HEK293 (cell line): Measurements from ENCODE around the gene ARHGAP4.

ENCODE experiments used
- BCL11B ChIP-seq: fragments of 450-650 bp; formaldehyde crosslinking; IDR thresholded peaks from 2 replicates; pipeline ENCODE4 v1.5.1; 2016; ENCODE audit warnings: low read depth, missing biosample characterization, missing genetic modification characterization
- GLI2 ChIP-seq: fragments of 450-650 bp; formaldehyde crosslinking; IDR thresholded peaks from 2 replicates; pipeline ENCODE4; 2017; ENCODE audit warnings: missing biosample characterization, missing genetic modification characterization, low read depth, borderline replicate concordance
- GLIS1 ChIP-seq: fragments of 450-650 bp; formaldehyde crosslinking; IDR thresholded peaks from 2 replicates; pipeline ENCODE4 v1.5.1; 2016; ENCODE audit warnings: missing biosample characterization, missing genetic modification characterization
- GLIS2 ChIP-seq: fragments of 450-650 bp; formaldehyde crosslinking; IDR thresholded peaks from 2 replicates; pipeline ENCODE4 v1.5.1; 2016; ENCODE audit warnings: missing biosample characterization, missing genetic modification characterization
- HOXC10 ChIP-seq: sonication (generic); formaldehyde crosslinking; IDR thresholded peaks from 2 replicates; pipeline ENCODE4 v1.8.1; 2023; ENCODE audit warnings: mild to moderate bottlenecking, missing genetic modification reagents
- KLF16 ChIP-seq: fragments of 450-650 bp; formaldehyde crosslinking; IDR thresholded peaks from 2 replicates; pipeline ENCODE4 v1.5.1; 2017; ENCODE audit warnings: missing biosample characterization, missing genetic modification characterization
- KLF8 ChIP-seq: fragments of 450-650 bp; formaldehyde crosslinking; IDR thresholded peaks from 2 replicates; pipeline ENCODE4 v1.5.1; 2016; ENCODE audit warnings: missing biosample characterization, missing genetic modification characterization
- KLF9 ChIP-seq: fragments of 450-650 bp; formaldehyde crosslinking; IDR thresholded peaks from 2 replicates; pipeline ENCODE4 v1.5.1; 2016; ENCODE audit warnings: missing biosample characterization, missing genetic modification characterization, low read depth
- MEIS1 ChIP-seq: sonication (generic); formaldehyde crosslinking; IDR thresholded peaks from 2 replicates; pipeline ENCODE4 v1.8.1; 2022; ENCODE audit warnings: missing genetic modification reagents, mild to moderate bottlenecking, borderline replicate concordance
- TRIM28 ChIP-seq: IDR thresholded peaks from 2 replicates; pipeline ENCODE4 v1.6.1; 2011; ENCODE audit warnings: low read length, control low read depth, borderline replicate concordance
- WT1 ChIP-seq: fragments of 450-650 bp; formaldehyde crosslinking; IDR thresholded peaks from 2 replicates; pipeline ENCODE4 v1.5.1; 2016; ENCODE audit warnings: missing biosample characterization, missing genetic modification characterization
- YY1 ChIP-seq: fragments of 450-650 bp; formaldehyde crosslinking; IDR thresholded peaks from 2 replicates; pipeline ENCODE4 v1.5.1; 2018; ENCODE audit warnings: missing biosample characterization, missing genetic modification characterization
- YY2 ChIP-seq: fragments of 450-650 bp; formaldehyde crosslinking; IDR thresholded peaks from 2 replicates; pipeline ENCODE4 v1.5.1; 2016; ENCODE audit warnings: missing biosample characterization, missing genetic modification characterization
- ZBTB20 ChIP-seq: fragments of 450-650 bp; formaldehyde crosslinking; IDR thresholded peaks from 2 replicates; pipeline ENCODE4 v1.5.1; 2016; ENCODE audit warnings: missing biosample characterization, missing genetic modification characterization
- ZFP37 ChIP-seq: fragments of 450-650 bp; formaldehyde crosslinking; IDR thresholded peaks from 2 replicates; pipeline ENCODE4 v1.5.1; 2016; ENCODE audit warnings: missing biosample characterization, missing genetic modification characterization
- ZFP69B ChIP-seq: fragments of 450-650 bp; formaldehyde crosslinking; IDR thresholded peaks from 2 replicates; pipeline ENCODE4 v1.5.1; 2016; ENCODE audit warnings: missing biosample characterization, missing genetic modification characterization
- ZNF2 ChIP-seq: fragments of 450-650 bp; formaldehyde crosslinking; IDR thresholded peaks from 2 replicates; pipeline ENCODE4 v1.5.1; 2016; ENCODE audit warnings: missing biosample characterization, missing genetic modification characterization
- ZNF324 ChIP-seq: fragments of 450-650 bp; formaldehyde crosslinking; IDR thresholded peaks from 2 replicates; pipeline ENCODE4 v1.5.1; 2016; ENCODE audit warnings: missing biosample characterization, missing genetic modification characterization
- ZNF391 ChIP-seq: fragments of 450-650 bp; formaldehyde crosslinking; IDR thresholded peaks from 2 replicates; pipeline ENCODE4 v1.5.1; 2016; ENCODE audit warnings: low read depth, missing biosample characterization, missing genetic modification characterization, borderline replicate concordance
- ZNF561 ChIP-seq: fragments of 450-650 bp; IDR thresholded peaks from 2 replicates; pipeline ENCODE4 v1.5.1; 2018; ENCODE audit warnings: missing biosample characterization, missing genetic modification characterization, borderline replicate concordance
- ZNF785 ChIP-seq: fragments of 450-650 bp; formaldehyde crosslinking; IDR thresholded peaks from 2 replicates; pipeline ENCODE4 v1.5.1; 2016; ENCODE audit warnings: missing biosample characterization, missing genetic modification characterization
- ZNF837 ChIP-seq: fragments of 450-650 bp; formaldehyde crosslinking; IDR thresholded peaks from 2 replicates; pipeline ENCODE4 v1.5.1; 2016; ENCODE audit warnings: missing biosample characterization, missing genetic modification characterization
- ZSCAN23 ChIP-seq: fragments of 450-650 bp; formaldehyde crosslinking; IDR thresholded peaks from 2 replicates; pipeline ENCODE4 v1.5.1; 2016; ENCODE audit warnings: missing biosample characterization, missing genetic modification characterization
- TF ChIP-seq, protein P1 (sequence below): fragments of 450-650 bp; formaldehyde crosslinking; IDR thresholded peaks from 2 replicates; pipeline ENCODE4 v1.5.1; 2017; ENCODE audit warnings: missing biosample characterization, missing genetic modification characterization
- TF ChIP-seq, protein P2 (sequence below): fragments of 450-650 bp; formaldehyde crosslinking; IDR thresholded peaks from 2 replicates; pipeline ENCODE4 v1.5.1; 2016; ENCODE audit warnings: missing biosample characterization, missing genetic modification characterization
- TF ChIP-seq, protein P3 (sequence below): fragments of 450-650 bp; formaldehyde crosslinking; IDR thresholded peaks from 2 replicates; pipeline ENCODE4 v1.5.1; 2016; ENCODE audit warnings: missing biosample characterization, missing genetic modification characterization
- TF ChIP-seq, protein P4 (sequence below): sonication (generic); formaldehyde crosslinking; IDR thresholded peaks from 2 replicates; pipeline ENCODE4 v1.8.1; 2022; ENCODE audit warnings: mild to moderate bottlenecking, moderate library complexity, missing genetic modification reagents
- TF ChIP-seq, protein P5 (sequence below): fragments of 450-650 bp; formaldehyde crosslinking; IDR thresholded peaks from 2 replicates; pipeline ENCODE4 v1.5.1; 2016; ENCODE audit warnings: missing biosample characterization, missing genetic modification characterization
- TF ChIP-seq, protein P6 (sequence below): fragments of 450-650 bp; formaldehyde crosslinking; IDR thresholded peaks from 2 replicates; pipeline ENCODE4 v1.5.1; 2016; ENCODE audit warnings: missing biosample characterization, missing genetic modification characterization

ARHGAP4 gene

DNA sequence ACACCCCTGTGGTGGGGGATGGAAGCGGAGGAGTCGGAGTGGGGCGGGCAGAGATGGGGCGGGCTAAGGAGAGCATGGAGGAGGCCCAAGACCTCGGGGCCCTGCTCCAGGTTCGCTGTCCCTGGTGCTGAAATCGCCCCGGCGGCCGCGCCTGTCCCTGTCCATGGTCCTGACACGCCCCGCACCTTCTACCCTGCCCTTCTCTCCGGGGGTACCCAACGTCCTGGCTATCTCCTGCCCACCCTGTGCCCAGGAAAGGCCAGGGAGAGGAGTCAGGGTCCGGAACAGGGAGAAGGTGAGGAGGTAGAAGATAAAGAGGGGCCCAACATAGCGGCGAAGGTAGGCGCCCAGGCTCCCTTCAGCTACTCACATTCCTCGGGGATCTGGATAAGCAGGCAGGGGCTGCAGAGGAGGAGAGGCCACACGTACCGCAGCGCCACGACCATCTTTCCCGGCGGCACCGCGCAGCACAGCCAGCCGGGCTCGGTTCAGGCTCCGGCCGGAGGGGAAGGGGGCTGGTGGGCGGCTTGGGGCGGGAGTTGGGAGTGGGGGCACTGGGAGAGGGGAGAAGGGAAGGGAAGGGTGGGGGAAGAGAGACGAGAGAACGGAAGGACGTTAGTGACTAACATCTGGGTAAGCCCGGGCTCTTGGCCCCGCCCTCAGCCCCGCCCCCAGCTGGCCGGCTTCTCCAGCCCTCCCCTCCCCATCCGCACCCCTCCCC is 50.5 kb downstream of the ARHGAP4 start (continued):
- TF ChIP-seq YY2 (no peak), ZFP69B (tag by site-specific recombination) (peak; percentile 76), ZNF837 (tag by site-specific recombination) (no peak), YY1 (0 out of 2 replicates have a peak, but pooled peaks have one; percentile 23), WT1 (tag by site-specific recombination) (peak; percentile 70; the same call in 1 of the 2 replicates), ZNF561 (tag by site-specific recombination) (no peak), ZSCAN23 (no peak), KLF16 (tag by site-specific recombination) (peak; percentile 94), KLF8 (tag by site-specific recombination) (peak; percentile 91), TRIM28 (no peak), HOXC10 (CRISPR knock-in tag) (peak; percentile 99), ZNF324 (tag by site-specific recombination) (peak; percentile 64; the same call in 1 of the 2 replicates), ZBTB20 (tag by site-specific recombination) (peak; percentile 50), ZFP37 (peak; percentile 64), ZNF2 (tag by site-specific recombination) (peak; percentile 80; the same call in 1 of the 2 replicates), BCL11B (tag by site-specific recombination) (no peak), MEIS1 (CRISPR knock-in tag) (peak; percentile 98), GLIS1 (tag by site-specific recombination) (peak; percentile 35; the same call in 1 of the 2 replicates), ZNF785 (tag by site-specific recombination) (no peak), KLF9 (tag by site-specific recombination) (peak; percentile 94), ZNF391 (tag by site-specific recombination) (peak; percentile 63; the same call in 1 of the 2 replicates), GLI2 (tag by site-specific recombination) (no peak), GLIS2 (tag by site-specific recombination) (0 out of 2 replicates have a peak, but pooled peaks have one; percentile 21)
- TF ChIP-seq, protein P1, sequence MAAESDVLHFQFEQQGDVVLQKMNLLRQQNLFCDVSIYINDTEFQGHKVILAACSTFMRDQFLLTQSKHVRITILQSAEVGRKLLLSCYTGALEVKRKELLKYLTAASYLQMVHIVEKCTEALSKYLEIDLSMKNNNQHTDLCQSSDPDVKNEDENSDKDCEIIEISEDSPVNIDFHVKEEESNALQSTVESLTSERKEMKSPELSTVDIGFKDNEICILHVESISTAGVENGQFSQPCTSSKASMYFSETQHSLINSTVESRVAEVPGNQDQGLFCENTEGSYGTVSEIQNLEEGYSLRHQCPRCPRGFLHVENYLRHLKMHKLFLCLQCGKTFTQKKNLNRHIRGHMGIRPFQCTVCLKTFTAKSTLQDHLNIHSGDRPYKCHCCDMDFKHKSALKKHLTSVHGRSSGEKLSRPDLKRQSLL, result peak; percentile 47; the same call in 1 of the 2 replicates
- TF ChIP-seq, protein P2, sequence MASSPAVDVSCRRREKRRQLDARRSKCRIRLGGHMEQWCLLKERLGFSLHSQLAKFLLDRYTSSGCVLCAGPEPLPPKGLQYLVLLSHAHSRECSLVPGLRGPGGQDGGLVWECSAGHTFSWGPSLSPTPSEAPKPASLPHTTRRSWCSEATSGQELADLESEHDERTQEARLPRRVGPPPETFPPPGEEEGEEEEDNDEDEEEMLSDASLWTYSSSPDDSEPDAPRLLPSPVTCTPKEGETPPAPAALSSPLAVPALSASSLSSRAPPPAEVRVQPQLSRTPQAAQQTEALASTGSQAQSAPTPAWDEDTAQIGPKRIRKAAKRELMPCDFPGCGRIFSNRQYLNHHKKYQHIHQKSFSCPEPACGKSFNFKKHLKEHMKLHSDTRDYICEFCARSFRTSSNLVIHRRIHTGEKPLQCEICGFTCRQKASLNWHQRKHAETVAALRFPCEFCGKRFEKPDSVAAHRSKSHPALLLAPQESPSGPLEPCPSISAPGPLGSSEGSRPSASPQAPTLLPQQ (tag by site-specific recombination), result peak; percentile 68; the same call in 1 of the 2 replicates
- TF ChIP-seq, protein P3, sequence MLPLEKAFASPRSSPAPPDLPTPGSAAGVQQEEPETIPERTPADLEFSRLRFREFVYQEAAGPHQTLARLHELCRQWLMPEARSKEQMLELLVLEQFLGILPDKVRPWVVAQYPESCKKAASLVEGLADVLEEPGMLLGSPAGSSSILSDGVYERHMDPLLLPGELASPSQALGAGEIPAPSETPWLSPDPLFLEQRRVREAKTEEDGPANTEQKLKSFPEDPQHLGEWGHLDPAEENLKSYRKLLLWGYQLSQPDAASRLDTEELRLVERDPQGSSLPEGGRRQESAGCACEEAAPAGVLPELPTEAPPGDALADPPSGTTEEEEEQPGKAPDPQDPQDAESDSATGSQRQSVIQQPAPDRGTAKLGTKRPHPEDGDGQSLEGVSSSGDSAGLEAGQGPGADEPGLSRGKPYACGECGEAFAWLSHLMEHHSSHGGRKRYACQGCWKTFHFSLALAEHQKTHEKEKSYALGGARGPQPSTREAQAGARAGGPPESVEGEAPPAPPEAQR (tag by site-specific recombination), result no peak
- TF ChIP-seq, protein P4, sequence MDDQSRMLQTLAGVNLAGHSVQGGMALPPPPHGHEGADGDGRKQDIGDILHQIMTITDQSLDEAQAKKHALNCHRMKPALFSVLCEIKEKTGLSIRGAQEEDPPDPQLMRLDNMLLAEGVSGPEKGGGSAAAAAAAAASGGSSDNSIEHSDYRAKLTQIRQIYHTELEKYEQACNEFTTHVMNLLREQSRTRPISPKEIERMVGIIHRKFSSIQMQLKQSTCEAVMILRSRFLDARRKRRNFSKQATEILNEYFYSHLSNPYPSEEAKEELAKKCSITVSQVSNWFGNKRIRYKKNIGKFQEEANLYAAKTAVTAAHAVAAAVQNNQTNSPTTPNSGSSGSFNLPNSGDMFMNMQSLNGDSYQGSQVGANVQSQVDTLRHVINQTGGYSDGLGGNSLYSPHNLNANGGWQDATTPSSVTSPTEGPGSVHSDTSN (CRISPR knock-in tag), result peak; percentile 100
- TF ChIP-seq, protein P5, sequence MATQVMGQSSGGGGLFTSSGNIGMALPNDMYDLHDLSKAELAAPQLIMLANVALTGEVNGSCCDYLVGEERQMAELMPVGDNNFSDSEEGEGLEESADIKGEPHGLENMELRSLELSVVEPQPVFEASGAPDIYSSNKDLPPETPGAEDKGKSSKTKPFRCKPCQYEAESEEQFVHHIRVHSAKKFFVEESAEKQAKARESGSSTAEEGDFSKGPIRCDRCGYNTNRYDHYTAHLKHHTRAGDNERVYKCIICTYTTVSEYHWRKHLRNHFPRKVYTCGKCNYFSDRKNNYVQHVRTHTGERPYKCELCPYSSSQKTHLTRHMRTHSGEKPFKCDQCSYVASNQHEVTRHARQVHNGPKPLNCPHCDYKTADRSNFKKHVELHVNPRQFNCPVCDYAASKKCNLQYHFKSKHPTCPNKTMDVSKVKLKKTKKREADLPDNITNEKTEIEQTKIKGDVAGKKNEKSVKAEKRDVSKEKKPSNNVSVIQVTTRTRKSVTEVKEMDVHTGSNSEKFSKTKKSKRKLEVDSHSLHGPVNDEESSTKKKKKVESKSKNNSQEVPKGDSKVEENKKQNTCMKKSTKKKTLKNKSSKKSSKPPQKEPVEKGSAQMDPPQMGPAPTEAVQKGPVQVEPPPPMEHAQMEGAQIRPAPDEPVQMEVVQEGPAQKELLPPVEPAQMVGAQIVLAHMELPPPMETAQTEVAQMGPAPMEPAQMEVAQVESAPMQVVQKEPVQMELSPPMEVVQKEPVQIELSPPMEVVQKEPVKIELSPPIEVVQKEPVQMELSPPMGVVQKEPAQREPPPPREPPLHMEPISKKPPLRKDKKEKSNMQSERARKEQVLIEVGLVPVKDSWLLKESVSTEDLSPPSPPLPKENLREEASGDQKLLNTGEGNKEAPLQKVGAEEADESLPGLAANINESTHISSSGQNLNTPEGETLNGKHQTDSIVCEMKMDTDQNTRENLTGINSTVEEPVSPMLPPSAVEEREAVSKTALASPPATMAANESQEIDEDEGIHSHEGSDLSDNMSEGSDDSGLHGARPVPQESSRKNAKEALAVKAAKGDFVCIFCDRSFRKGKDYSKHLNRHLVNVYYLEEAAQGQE (tag by site-specific recombination), result peak; percentile 100
- TF ChIP-seq, protein P6, sequence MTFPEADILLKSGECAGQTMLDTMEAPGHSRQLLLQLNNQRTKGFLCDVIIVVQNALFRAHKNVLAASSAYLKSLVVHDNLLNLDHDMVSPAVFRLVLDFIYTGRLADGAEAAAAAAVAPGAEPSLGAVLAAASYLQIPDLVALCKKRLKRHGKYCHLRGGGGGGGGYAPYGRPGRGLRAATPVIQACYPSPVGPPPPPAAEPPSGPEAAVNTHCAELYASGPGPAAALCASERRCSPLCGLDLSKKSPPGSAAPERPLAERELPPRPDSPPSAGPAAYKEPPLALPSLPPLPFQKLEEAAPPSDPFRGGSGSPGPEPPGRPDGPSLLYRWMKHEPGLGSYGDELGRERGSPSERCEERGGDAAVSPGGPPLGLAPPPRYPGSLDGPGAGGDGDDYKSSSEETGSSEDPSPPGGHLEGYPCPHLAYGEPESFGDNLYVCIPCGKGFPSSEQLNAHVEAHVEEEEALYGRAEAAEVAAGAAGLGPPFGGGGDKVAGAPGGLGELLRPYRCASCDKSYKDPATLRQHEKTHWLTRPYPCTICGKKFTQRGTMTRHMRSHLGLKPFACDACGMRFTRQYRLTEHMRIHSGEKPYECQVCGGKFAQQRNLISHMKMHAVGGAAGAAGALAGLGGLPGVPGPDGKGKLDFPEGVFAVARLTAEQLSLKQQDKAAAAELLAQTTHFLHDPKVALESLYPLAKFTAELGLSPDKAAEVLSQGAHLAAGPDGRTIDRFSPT (tag by site-specific recombination), result 0 out of 2 replicates have a peak, but pooled peaks have one; percentile 7
